ENCODE results near the gene WNT5A.

GRCh38 chr3:55519019-55519418 lies 31.9 kb upstream of the WNT5A start:
- no peak for TF ChIP-seq ZNF274 (IDR thresholded peaks at IDR 0.05; ENCODE audit: low read depth, low read length)
- no peak for TF ChIP-seq YY1 (IDR thresholded peaks at IDR 0.05; ENCODE audit: insufficient read depth, insufficient read length)
- TF ChIP-seq SUZ12 (IDR thresholded peaks at IDR 0.05; ENCODE audit: extremely low read depth, insufficient read depth, insufficient read length): no peak

Measured in NT2/D1 (cell line).